Measurements from ENCODE around the gene SPDYC. TPM values are rescaled to one million over a fixed set of nuclear protein-coding genes. Genes with fewer than 3 reads are reported as not detected.

SPDYC gene
- total RNA-seq, 1 donor from 2014 or later: not detected

GRCh38 chr11:65181569-65182257 is 11.7 kb downstream of the SPDYC start, which contains the start of gene CAPN1:
TSS of gene CAPN1 (plus strand) at chr11:65181928. CDS start at chr11:65182702, 774 bp downstream.
- Histone ChIP-seq H3K27me3 (ENCODE audit: low read depth) (no peaks in the 10 kb centered on the region), H3K27ac (peak within 1 kb of the TSS; percentile 95), H3K36me3 (peaks cover 27% of the 10 kb centered on the region), H3K9me3 (no peaks in the 10 kb centered on the region), H3K4me1 (peaks cover 32% of the 10 kb centered on the region), H3K4me3 (peak within 1 kb of the TSS; percentile 98)
- DNase-seq: peak; percentile 83
- no peak for TF ChIP-seq CTCF (IDR thresholded peaks at IDR 0.05)
- intact Hi-C loops (cut with DNase I): no loop called here
- ATAC-seq: peak; percentile 83 to 86

GRCh38 chr11:65182258-65183170 is 12.5 kb downstream of the SPDYC start:
- Histone ChIP-seq H3K4me1 (peaks cover 32% of the 10 kb centered on the region), H3K36me3 (peaks cover 35% of the 10 kb centered on the region), H3K27ac (peak overlapping the region; percentile 95), H3K27me3 (ENCODE audit: low read depth) (no peaks in the 10 kb centered on the region), H3K9me3 (no peaks in the 10 kb centered on the region), H3K4me3 (peak overlapping the region; percentile 98)
- no peak for TF ChIP-seq CTCF (IDR thresholded peaks at IDR 0.05)
- ATAC-seq (peak; percentile 54 to 71), DNase-seq (peak; percentile 66)
- intact Hi-C loops (cut with DNase I): no loop called here

DNA sequence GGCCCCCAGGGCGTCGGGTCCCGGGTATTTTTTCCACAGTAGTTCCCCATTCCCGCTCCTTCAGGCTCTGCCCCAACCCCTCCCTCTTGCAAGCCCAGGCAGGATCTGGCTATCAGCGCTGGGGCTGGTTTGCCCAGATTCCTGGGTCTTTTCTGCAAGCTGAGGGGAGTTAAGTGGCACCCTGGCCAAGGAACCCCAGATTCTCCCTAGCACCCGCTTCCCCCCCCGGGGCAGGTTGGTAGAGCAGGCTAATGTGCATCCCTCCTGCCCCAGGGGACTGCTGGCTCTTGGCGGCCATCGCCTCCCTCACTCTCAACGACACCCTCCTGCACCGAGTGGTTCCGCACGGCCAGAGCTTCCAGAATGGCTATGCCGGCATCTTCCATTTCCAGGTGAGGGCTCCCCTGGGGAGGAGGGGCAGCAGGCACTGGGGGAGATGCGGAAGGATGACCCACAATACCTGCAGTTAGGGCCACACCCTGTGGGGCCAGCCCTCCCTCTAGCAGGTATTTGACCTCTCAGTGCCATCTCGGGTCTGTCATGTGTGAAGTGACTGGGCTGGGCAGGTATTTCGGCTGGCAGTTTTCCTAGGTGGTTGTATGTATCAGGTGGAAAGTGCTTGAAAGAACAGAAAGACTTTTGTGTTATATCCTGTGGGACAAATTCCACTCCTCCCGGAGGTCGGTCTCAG is 13.3 kb downstream of the SPDYC start:
- H3K4me1 ChIP-seq: peaks cover 32% of the 10 kb centered on the region
- H3K9me3 ChIP-seq: no peaks in the 10 kb centered on the region
- TF ChIP-seq CTCF (IDR thresholded peaks at IDR 0.05): no peak
- H3K36me3 ChIP-seq: peaks cover 44% of the 10 kb centered on the region
- DNase-seq: peak; percentile 63
- no peaks in the 10 kb centered on the region for H3K27me3 ChIP-seq (ENCODE audit: low read depth)
- H3K27ac ChIP-seq: peak overlapping the region; percentile 95
- intact Hi-C loops (cut with DNase I): no loop called here
- H3K4me3 ChIP-seq: peak overlapping the region; percentile 98
- peak in 1 of 2 donors; percentile 8 for ATAC-seq

GRCh38 chr11:65184146-65184545 is 14.1 kb downstream of the SPDYC start:
- intact Hi-C loops (cut with DNase I): no loop called here
- no peak for DNase-seq

More at GRCh38 chr11:65184146-65184545, 14.1 kb downstream of the SPDYC start:
- peaks cover 32% of the 10 kb centered on the region for H3K4me1 ChIP-seq
- TF ChIP-seq CTCF (IDR thresholded peaks at IDR 0.05): no peak
- no peaks in the 10 kb centered on the region for H3K27me3 ChIP-seq (ENCODE audit: low read depth)
- H3K9me3 ChIP-seq: no peaks in the 10 kb centered on the region
- H3K27ac ChIP-seq: no peak overlapping the region
- ATAC-seq: no peak
- no peak overlapping the region for H3K4me3 ChIP-seq
- peaks cover 52% of the 10 kb centered on the region for H3K36me3 ChIP-seq
